ENCODE results near the gene SLC9A9. TPM values are rescaled to one million over a fixed set of nuclear protein-coding genes. Genes with fewer than 3 reads are reported as not detected.

Gene SLC9A9
- polyA plus RNA-seq, 1 donor from 2014 or later, result 0.54 TPM

DNA sequence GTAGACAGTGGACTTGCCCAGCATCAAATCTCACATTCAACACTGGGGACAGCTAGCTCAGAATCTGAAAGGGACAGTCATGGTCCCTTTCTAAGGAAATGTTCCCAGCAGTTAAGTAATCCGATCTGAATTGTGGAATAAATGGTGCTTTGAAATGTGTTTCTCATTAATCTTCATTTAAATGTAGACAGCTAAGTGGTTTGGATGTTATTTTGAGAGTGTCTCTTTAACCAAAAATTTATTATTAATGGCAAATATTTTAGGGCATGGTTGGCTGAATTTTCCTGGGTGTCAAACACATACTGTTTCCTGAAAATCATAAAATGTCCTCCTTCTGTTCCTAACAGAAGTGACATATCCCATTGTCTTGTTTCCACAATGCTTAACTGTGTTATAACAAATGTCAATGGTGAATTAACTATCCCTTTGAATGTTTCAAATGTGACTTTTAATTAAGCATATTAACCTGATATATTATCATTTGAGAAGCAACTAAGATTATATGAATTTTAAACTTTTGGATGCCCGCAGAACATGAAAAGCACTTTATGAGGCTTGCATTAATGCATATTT is 517.9 kb downstream of the SLC9A9 start:
- no peaks in the 10 kb centered on the region for H3K36me3 ChIP-seq (ENCODE audit: insufficient read depth, low read length)
- peaks cover 2% of the 10 kb centered on the region for H3K9me3 ChIP-seq (ENCODE audit: low read length)
- no peak overlapping the region for H3K4me2 ChIP-seq (ENCODE audit: low read length)
- no peaks in the 10 kb centered on the region for H3K9me2 ChIP-seq (ENCODE audit: insufficient read depth, low read length)
- no peak overlapping the region for H3K9ac ChIP-seq (ENCODE audit: low read length)
- H3F3A ChIP-seq (ENCODE audit: insufficient read depth, low read length, poor library complexity, severe bottlenecking), result no peaks in the 10 kb centered on the region
- H3K27ac ChIP-seq (ENCODE audit: low read length), result no peak overlapping the region
- no peaks in the 10 kb centered on the region for H3K79me2 ChIP-seq (replicated peaks; ENCODE audit: insufficient read depth, low read length)
- no peaks in the 10 kb centered on the region for H3K27me3 ChIP-seq (ENCODE audit: insufficient read depth, low read depth, low read length)
- H2AFZ ChIP-seq (ENCODE audit: low read depth, low read length), result no peak overlapping the region
- no peak overlapping the region for H3K4me3 ChIP-seq (ENCODE audit: low read length)
- no peak for TF ChIP-seq EZH2 (IDR thresholded peaks at IDR 0.05; ENCODE audit: borderline replicate concordance, insufficient read depth, low read length, poor library complexity, severe bottlenecking)
- TF ChIP-seq RAD21 (conservative IDR thresholded peaks at IDR 0.05), result no peak
- no peak for TF ChIP-seq SMC3 (conservative IDR thresholded peaks at IDR 0.05; ENCODE audit: poor library complexity)
- no peak for TF ChIP-seq EP300 (conservative IDR thresholded peaks at IDR 0.05; ENCODE audit: poor library complexity, severe bottlenecking)
- no peak for TF ChIP-seq TAF1 (IDR thresholded peaks at IDR 0.05; ENCODE audit: low read depth)
- TF ChIP-seq CTCF (IDR thresholded peaks at IDR 0.05; ENCODE audit: poor library complexity, severe bottlenecking), result no peak
- no peak for TF ChIP-seq REST (IDR thresholded peaks at IDR 0.05; ENCODE audit: borderline replicate concordance)
- no peak for TF ChIP-seq MXI1 (conservative IDR thresholded peaks at IDR 0.05; ENCODE audit: poor library complexity, severe bottlenecking)
- no peak for TF ChIP-seq POLR2AphosphoS5 (IDR thresholded peaks at IDR 0.05)
- no peaks in the 10 kb centered on the region for H4K20me1 ChIP-seq (ENCODE audit: insufficient read depth)

DNA sequence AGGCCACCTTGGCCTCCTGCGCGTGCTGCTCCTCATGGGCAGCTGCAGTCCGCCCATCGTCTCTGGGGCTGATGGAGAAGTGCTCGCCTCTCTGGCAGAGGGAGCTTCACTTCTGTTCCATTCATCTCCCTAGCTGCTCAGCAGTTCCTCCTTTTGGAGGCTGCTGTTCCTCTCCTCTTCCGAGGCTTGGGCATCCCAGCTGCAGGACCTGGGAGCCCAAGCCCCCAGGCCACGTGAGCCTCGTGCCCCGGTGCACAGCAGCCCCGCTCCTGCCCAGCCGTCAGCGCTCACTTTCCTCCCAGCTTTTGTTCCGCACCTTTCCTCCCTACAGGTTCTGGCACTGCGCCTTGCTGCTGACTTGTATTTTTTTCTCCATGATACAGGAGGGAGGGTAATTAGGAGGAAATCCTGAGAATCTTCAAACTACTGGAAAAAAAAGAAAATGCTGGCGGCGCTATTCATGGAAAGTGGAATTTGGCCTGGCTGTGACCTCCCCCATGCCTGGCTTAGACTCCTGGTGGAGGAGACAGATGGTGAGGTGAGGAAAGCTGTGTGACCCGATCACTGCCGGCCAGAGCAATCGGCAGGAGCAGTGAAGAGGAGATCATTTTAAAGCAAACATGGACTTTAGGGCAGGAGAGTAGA is 518.6 kb downstream of the SLC9A9 start:
- no peak overlapping the region for H3K4me2 ChIP-seq (ENCODE audit: low read length)
- no peak overlapping the region for H2AFZ ChIP-seq (ENCODE audit: low read depth, low read length)
- H3K27ac ChIP-seq (ENCODE audit: low read length), result no peak overlapping the region
- no peak for TF ChIP-seq EP300 (conservative IDR thresholded peaks at IDR 0.05; ENCODE audit: poor library complexity, severe bottlenecking)
- TF ChIP-seq EZH2 (IDR thresholded peaks at IDR 0.05; ENCODE audit: borderline replicate concordance, insufficient read depth, low read length, poor library complexity, severe bottlenecking), result no peak
- no peak for TF ChIP-seq CTCF (IDR thresholded peaks at IDR 0.05; ENCODE audit: poor library complexity, severe bottlenecking)
- TF ChIP-seq REST (IDR thresholded peaks at IDR 0.05; ENCODE audit: borderline replicate concordance), result no peak
- no peak for TF ChIP-seq POLR2AphosphoS5 (IDR thresholded peaks at IDR 0.05)
- no peak for TF ChIP-seq RAD21 (conservative IDR thresholded peaks at IDR 0.05)
- TF ChIP-seq TAF1 (IDR thresholded peaks at IDR 0.05; ENCODE audit: low read depth), result no peak
- no peak for TF ChIP-seq SMC3 (conservative IDR thresholded peaks at IDR 0.05; ENCODE audit: poor library complexity)
- no peak for TF ChIP-seq MXI1 (conservative IDR thresholded peaks at IDR 0.05; ENCODE audit: poor library complexity, severe bottlenecking)
- no peaks in the 10 kb centered on the region for H3F3A ChIP-seq (ENCODE audit: insufficient read depth, low read length, poor library complexity, severe bottlenecking)
- no peak overlapping the region for H3K4me3 ChIP-seq (ENCODE audit: low read length)
- no peaks in the 10 kb centered on the region for H3K27me3 ChIP-seq (ENCODE audit: insufficient read depth, low read depth, low read length)
- H3K9me2 ChIP-seq (ENCODE audit: insufficient read depth, low read length), result no peaks in the 10 kb centered on the region
- no peaks in the 10 kb centered on the region for H3K9me3 ChIP-seq (ENCODE audit: low read length)
- H3K79me2 ChIP-seq (replicated peaks; ENCODE audit: insufficient read depth, low read length), result no peaks in the 10 kb centered on the region
- no peaks in the 10 kb centered on the region for H3K36me3 ChIP-seq (ENCODE audit: insufficient read depth, low read length)
- no peaks in the 10 kb centered on the region for H4K20me1 ChIP-seq (ENCODE audit: insufficient read depth)
- H3K9ac ChIP-seq (ENCODE audit: low read length), result no peak overlapping the region
